Measurements from ENCODE around the gene DNAJB9.
A peak's percentile ranks its signal among the peaks of the same experiment; 100 is the strongest.

DNAJB9 gene

GRCh38 chr7:108578937-108579336 is 9.3 kb downstream of the DNAJB9 start:
- DNase-seq (ENCODE audit: low spot score) (no peak), ATAC-seq (ENCODE audit: low read depth) (no peak)
- Histone ChIP-seq H3K27me3 (ENCODE audit: insufficient read depth, poor library complexity, severe bottlenecking) (no peaks in the 10 kb centered on the region), H3K4me3 (ENCODE audit: severe bottlenecking) (no peak overlapping the region), H3K4me1 (ENCODE audit: insufficient read depth, poor library complexity, severe bottlenecking) (peaks cover 7% of the 10 kb centered on the region), H3K27ac (ENCODE audit: poor library complexity, severe bottlenecking) (no peak overlapping the region), H3K9me3 (ENCODE audit: severe bottlenecking) (no peaks in the 10 kb centered on the region), H3K36me3 (ENCODE audit: low read depth) (peaks cover 11% of the 10 kb centered on the region)
- TF ChIP-seq CTCF (IDR thresholded peaks at IDR 0.05; ENCODE audit: poor library complexity, severe bottlenecking): no peak

GRCh38 chr7:108580298-108580697 is 10.6 kb downstream of the DNAJB9 start:
- no peak overlapping the region for H3K4me3 ChIP-seq (ENCODE audit: severe bottlenecking)
- TF ChIP-seq CTCF (IDR thresholded peaks at IDR 0.05; ENCODE audit: poor library complexity, severe bottlenecking): no peak
- DNase-seq (ENCODE audit: low spot score): no peak
- H3K27ac ChIP-seq (ENCODE audit: poor library complexity, severe bottlenecking): no peak overlapping the region
- no peaks in the 10 kb centered on the region for H3K36me3 ChIP-seq (ENCODE audit: low read depth)
- H3K9me3 ChIP-seq (ENCODE audit: severe bottlenecking): no peaks in the 10 kb centered on the region
- H3K27me3 ChIP-seq (ENCODE audit: insufficient read depth, poor library complexity, severe bottlenecking): no peaks in the 10 kb centered on the region
- no peak for ATAC-seq (ENCODE audit: low read depth)
- peaks cover 7% of the 10 kb centered on the region for H3K4me1 ChIP-seq (ENCODE audit: insufficient read depth, poor library complexity, severe bottlenecking)

- Histone ChIP-seq H3K4me1 (ENCODE audit: insufficient read depth, poor library complexity, severe bottlenecking) (peaks cover 7% of the 10 kb centered on the region), H3K4me3 (ENCODE audit: severe bottlenecking) (no peak overlapping the region), H3K9me3 (ENCODE audit: severe bottlenecking) (no peaks in the 10 kb centered on the region), H3K27me3 (ENCODE audit: insufficient read depth, poor library complexity, severe bottlenecking) (no peaks in the 10 kb centered on the region), H3K27ac (ENCODE audit: poor library complexity, severe bottlenecking) (no peak overlapping the region), H3K36me3 (ENCODE audit: low read depth) (no peaks in the 10 kb centered on the region)
- no peak for DNase-seq (ENCODE audit: low spot score)
- TF ChIP-seq CTCF (IDR thresholded peaks at IDR 0.05; ENCODE audit: poor library complexity, severe bottlenecking): no peak
- ATAC-seq (ENCODE audit: low read depth): peak; percentile 58; the same call in 2 of the 3 replicates
These were observed 12.2 kb downstream of the DNAJB9 start for GRCh38 chr7:108581655-108582491.

GRCh38 chr7:108584211-108584610 is 14.5 kb downstream of the DNAJB9 start:
- peaks cover 7% of the 10 kb centered on the region for H3K4me1 ChIP-seq (ENCODE audit: insufficient read depth, poor library complexity, severe bottlenecking)
- H3K27me3 ChIP-seq (ENCODE audit: insufficient read depth, poor library complexity, severe bottlenecking): no peaks in the 10 kb centered on the region
- H3K4me3 ChIP-seq (ENCODE audit: severe bottlenecking): no peak overlapping the region
- H3K36me3 ChIP-seq (ENCODE audit: low read depth): no peaks in the 10 kb centered on the region
- H3K27ac ChIP-seq (ENCODE audit: poor library complexity, severe bottlenecking): no peak overlapping the region
- DNase-seq (ENCODE audit: low spot score) (no peak), ATAC-seq (ENCODE audit: low read depth) (peak; percentile 68; the same call in 2 of the 3 replicates)
- H3K9me3 ChIP-seq (ENCODE audit: severe bottlenecking): no peaks in the 10 kb centered on the region
- no peak for TF ChIP-seq CTCF (IDR thresholded peaks at IDR 0.05; ENCODE audit: poor library complexity, severe bottlenecking)

GRCh38 chr7:108585843-108586242 is 16.2 kb downstream of the DNAJB9 start:
- no peak for TF ChIP-seq CTCF (IDR thresholded peaks at IDR 0.05; ENCODE audit: poor library complexity, severe bottlenecking)
- Histone ChIP-seq H3K36me3 (ENCODE audit: low read depth) (no peaks in the 10 kb centered on the region), H3K4me3 (ENCODE audit: severe bottlenecking) (no peak overlapping the region)

More at GRCh38 chr7:108585843-108586242, 16.2 kb downstream of the DNAJB9 start:
- H3K9me3 ChIP-seq (ENCODE audit: severe bottlenecking): no peaks in the 10 kb centered on the region
- H3K27ac ChIP-seq (ENCODE audit: poor library complexity, severe bottlenecking): no peak overlapping the region
- peaks cover 7% of the 10 kb centered on the region for H3K4me1 ChIP-seq (ENCODE audit: insufficient read depth, poor library complexity, severe bottlenecking)
- no peaks in the 10 kb centered on the region for H3K27me3 ChIP-seq (ENCODE audit: insufficient read depth, poor library complexity, severe bottlenecking)
- DNase-seq (ENCODE audit: low spot score): no peak
- no peak for ATAC-seq (ENCODE audit: low read depth)

Measured in RWPE2 (cell line).